SK-N-SH (cell line): ENCODE data around the gene OPCML. TPM values are rescaled to one million over a fixed set of nuclear protein-coding genes. Genes with fewer than 3 reads are reported as not detected.

Experiments
- CTCF ChIA-PET: fragments of 300-600, 350-600 bp; formaldehyde crosslinking; extraction: SDS; loops from one replicate; lab custom pipeline; 2021; lab: Yijun Ruan, JAX
- POLR2A ChIA-PET: fragments of 350-600 bp; sonication (Branson Sonifier 250); formaldehyde crosslinking; extraction: SDS; loops from one replicate; lab custom pipeline; 2020; ENCODE audit warnings: antibody characterized with exemption, inconsistent platforms; lab: Yijun Ruan, JAX
- DNase-seq: peaks from one replicate; pipeline ENCODE4 v3.0.0; 2012
- H2AFZ ChIP-seq: fragments of 200-600 bp; sonication (generic); 2 replicates; pipeline ENCODE4 v1.8.1; 2016; ENCODE audit warnings: antibody characterized with exemption, mild to moderate bottlenecking, low read depth
- H3F3A ChIP-seq: fragments of 200-600 bp; sonication (generic); replicated peaks from 2 replicates; pipeline ENCODE3; 2016; ENCODE audit warnings: antibody characterized with exemption, mild to moderate bottlenecking; ENCODE audit not compliant: insufficient read depth
- H3K27ac ChIP-seq, 2 experiments: fragments of 200-500 bp in 1 of 2; fragments of 200-600 bp in 1 of 2; sonication (Bioruptor generic) in 1 of 2; sonication (generic), shearing (Covaris generic) in 1 of 2; 2 replicates each; pipeline versions ENCODE4 v1.5.1 to v1.6.1; 2014 to 2016; ENCODE audit warnings: low read depth in 2 of 2, inconsistent platforms in 1 of 2, low read length in 1 of 2, mild to moderate bottlenecking in 1 of 2, mixed read lengths in 1 of 2
- H3K27me3 ChIP-seq: fragments of 200-600 bp; sonication (generic), shearing (Covaris generic); 2 replicates; pipeline ENCODE4 v1.6.1; 2016; ENCODE audit warnings: mixed run types; ENCODE audit not compliant: insufficient read depth
- H3K36me3 ChIP-seq, 2 experiments: fragments of 200-500 bp in 1 of 2; fragments of 200-600 bp in 1 of 2; sonication (Bioruptor generic) in 1 of 2; sonication (generic) in 1 of 2; replicated peaks in 1 of 2; 2 replicates each; pipeline versions ENCODE3 to v1.5.1; 2014 to 2016; ENCODE audit warnings: low read length in 1 of 2, mild to moderate bottlenecking in 1 of 2; ENCODE audit not compliant: insufficient read depth in 2 of 2, control insufficient read depth in 1 of 2
- H3K4me1 ChIP-seq, 2 experiments: fragments of 200-500 bp in 1 of 2; fragments of 200-600 bp in 1 of 2; sonication (Bioruptor generic) in 1 of 2; sonication (generic), shearing (Covaris generic) in 1 of 2; 2 replicates each; pipeline versions ENCODE4 v1.5.1 to v1.6.1; 2014 to 2016; ENCODE audit warnings: low read depth in 1 of 2, low read length in 1 of 2, mixed run types in 1 of 2; ENCODE audit not compliant: insufficient read depth in 2 of 2, control insufficient read depth in 1 of 2
- H3K4me2 ChIP-seq: fragments of 200-600 bp; sonication (generic), shearing (Covaris generic); 2 replicates; pipeline ENCODE4 v1.6.1; 2017; ENCODE audit warnings: mixed run types
- H3K4me3 ChIP-seq, 2 experiments: fragments of 200-500 bp in 1 of 2; fragments of 200-600 bp in 1 of 2; sonication (Bioruptor generic) in 1 of 2; sonication (generic), shearing (Covaris generic) in 1 of 2; 2 replicates each; pipeline versions ENCODE4 v1.5.1 to v1.8.1; 2014 to 2016; ENCODE audit warnings: low read depth in 2 of 2, inconsistent platforms in 1 of 2, low read length in 1 of 2, mild to moderate bottlenecking in 1 of 2, mixed read lengths in 1 of 2, moderate library complexity in 1 of 2
- H3K79me2 ChIP-seq: fragments of 200-600 bp; sonication (generic); 2 replicates; pipeline ENCODE4 v1.8.1; 2017; ENCODE audit warnings: mild to moderate bottlenecking; ENCODE audit not compliant: insufficient read depth
- H3K9ac ChIP-seq: fragments of 200-600 bp; sonication (generic); 2 replicates; pipeline ENCODE4 v1.6.1; 2017; ENCODE audit warnings: mixed run types
- H3K9me2 ChIP-seq: fragments of 200-600 bp; sonication (generic); 2 replicates; pipeline ENCODE4 v1.6.1; 2017; ENCODE audit warnings: mixed run types
- H3K9me3 ChIP-seq: fragments of 200-600 bp; sonication (generic); 2 replicates; pipeline ENCODE4 v1.6.1; 2017; ENCODE audit warnings: mixed run types, mild to moderate bottlenecking, moderate library complexity
- H4K20me1 ChIP-seq: fragments of 200-600 bp; sonication (generic); 2 replicates; pipeline ENCODE4 v1.6.1; 2017; ENCODE audit warnings: mild to moderate bottlenecking, mixed run types; ENCODE audit not compliant: insufficient read depth
- EP300 ChIP-seq, 2 experiments: IDR thresholded peaks; 2 replicates each; pipeline versions ENCODE4 v1.4.0 to v1.6.1; 2012; ENCODE audit warnings: borderline replicate concordance in 1 of 2, low read depth in 1 of 2, low read length in 1 of 2
- FOXM1 ChIP-seq: IDR thresholded peaks from 2 replicates; pipeline ENCODE4 v1.4.0; 2012; ENCODE audit warnings: low read depth, mild to moderate bottlenecking
- GABPA ChIP-seq: IDR thresholded peaks from 2 replicates; pipeline ENCODE4 v1.4.0; 2012; ENCODE audit warnings: low read depth, mild to moderate bottlenecking
- MXI1 ChIP-seq: IDR thresholded peaks from 2 replicates; pipeline ENCODE4 v1.6.1; 2012; ENCODE audit warnings: mild to moderate bottlenecking, low read depth, low read length, improper control_type of control experiment
- NFIC ChIP-seq: IDR thresholded peaks from 2 replicates; pipeline ENCODE4 v1.4.0; 2012; ENCODE audit warnings: borderline replicate concordance
- PBX3 ChIP-seq: IDR thresholded peaks from 2 replicates; pipeline ENCODE4; 2012
- POLR2AphosphoS5 ChIP-seq: IDR thresholded peaks from 2 replicates; pipeline ENCODE4 v1.6.1; 2012; ENCODE audit warnings: low read depth, low read length
- RAD21 ChIP-seq: IDR thresholded peaks from 2 replicates; pipeline ENCODE4 v1.6.1; 2012; ENCODE audit warnings: mild to moderate bottlenecking, low read length
- RCOR1 ChIP-seq: fragments of 150-350 bp; IDR thresholded peaks from 2 replicates; pipeline ENCODE4 v1.6.1; 2017; ENCODE audit warnings: antibody characterized with exemption, low read length
- REST ChIP-seq: IDR thresholded peaks from 2 replicates; pipeline ENCODE4 v1.6.1; 2012; ENCODE audit warnings: mild to moderate bottlenecking, low read depth, low read length, moderate library complexity
- RXRA ChIP-seq: IDR thresholded peaks from 2 replicates; pipeline ENCODE4 v1.4.0; 2012; ENCODE audit warnings: low read depth, mild to moderate bottlenecking, borderline replicate concordance
- SMC3 ChIP-seq: IDR thresholded peaks from 2 replicates; pipeline ENCODE4 v1.6.1; 2012; ENCODE audit warnings: low read depth, low read length, improper control_type of control experiment
- TAF1 ChIP-seq: IDR thresholded peaks from 2 replicates; pipeline ENCODE4 v1.6.1; 2012; ENCODE audit warnings: low read depth, mild to moderate bottlenecking, low read length, moderate library complexity, borderline replicate concordance
- TCF12 ChIP-seq: IDR thresholded peaks from 2 replicates; pipeline ENCODE4 v1.4.0; 2012
- TEAD4 ChIP-seq: IDR thresholded peaks from 2 replicates; pipeline ENCODE4 v1.4.0; 2012; ENCODE audit warnings: mild to moderate bottlenecking, borderline replicate concordance; ENCODE audit not compliant: insufficient read depth
- USF1 ChIP-seq: IDR thresholded peaks from 2 replicates; pipeline ENCODE4 v1.4.0; 2012; ENCODE audit warnings: low read depth, borderline replicate concordance
- USF2 ChIP-seq: fragments of 150-350 bp; IDR thresholded peaks from 2 replicates; pipeline ENCODE4 v1.6.1; 2017; ENCODE audit warnings: antibody characterized with exemption, low read length, low read depth, borderline replicate concordance
- ZBTB33 ChIP-seq: IDR thresholded peaks from 2 replicates; pipeline ENCODE4 v1.4.0; 2012; ENCODE audit warnings: low read depth, borderline replicate concordance
- WGBS: methylation state at CpG from one replicate; pipeline ENCODE4 v1.1.6; 2017; ENCODE audit warnings: low lambda C conversion rate; 5-methylcytosine and 5-hydroxymethylcytosine counted together
- polyA plus RNA-seq, 3 experiments: library from polyadenylated mRNA; depleted of rRNA; stranded (reverse); fragments of >200 nt; gene quantifications; 2 replicates each; pipeline ENCODE4 v1.2.3, GENCODE V29; 2012

Gene OPCML
- polyA plus RNA-seq, 1 of the 3 experiments (the other 2 are of a cell fraction), result not detected

- no peaks in the 10 kb centered on the region for H3K79me2 ChIP-seq
- no peak overlapping the region for H3K27ac ChIP-seq
- no peak overlapping the region for H3K4me2 ChIP-seq
- WGBS, result 17% methylated on average over 9 of the region's 9 CpGs
- ChIA-PET POLR2A (no interaction called here), CTCF (interaction anchor here (0.6 to 0.7 kb wide), 2 partner anchors 39 to 556 kb away, joined by 3 read pairs; no protein-coding TSS in a partner anchor)
- TF ChIP-seq FOXM1 (no peak), GABPA (no peak), MXI1 (no peak), TAF1 (no peak), RAD21 (no peak), NFIC (no peak), TCF12 (no peak), ZBTB33 (no peak)
- H3K36me3 ChIP-seq, result no peaks in the 10 kb centered on the region
- no peak overlapping the region for H3K4me3 ChIP-seq
- H3K9me2 ChIP-seq, result no peaks in the 10 kb centered on the region
- no peaks in the 10 kb centered on the region for H3K9me3 ChIP-seq
- no peak for DNase-seq
- H2AFZ ChIP-seq, result no peak overlapping the region
- H3K27me3 ChIP-seq, result no peaks in the 10 kb centered on the region
- no peaks in the 10 kb centered on the region for H3K4me1 ChIP-seq
- H3F3A ChIP-seq, result no peaks in the 10 kb centered on the region
- no peak overlapping the region for H3K9ac ChIP-seq
- no peaks in the 10 kb centered on the region for H4K20me1 ChIP-seq
Measured at GRCh38 chr11:133284156-133284555, 248.1 kb downstream of the OPCML start.

GRCh38 chr11:133277886-133278285 is 254.4 kb downstream of the OPCML start:
- no peak overlapping the region for H3K4me2 ChIP-seq
- H3K27ac ChIP-seq, result no peak overlapping the region
- no peaks in the 10 kb centered on the region for H3K27me3 ChIP-seq
- no peaks in the 10 kb centered on the region for H4K20me1 ChIP-seq
- 34% methylated on average over 5 of the region's 5 CpGs for WGBS
- no peak for DNase-seq
- no peaks in the 10 kb centered on the region for H3K9me3 ChIP-seq
- no peaks in the 10 kb centered on the region for H3K79me2 ChIP-seq
- no peak overlapping the region for H3K4me3 ChIP-seq
- no peaks in the 10 kb centered on the region for H3K4me1 ChIP-seq
- H3K36me3 ChIP-seq, result no peaks in the 10 kb centered on the region
- POLR2A ChIA-PET, result no interaction called here
- CTCF ChIA-PET, result no interaction called here
- no peak overlapping the region for H3K9ac ChIP-seq
- no peaks in the 10 kb centered on the region for H3K9me2 ChIP-seq
- no peak overlapping the region for H2AFZ ChIP-seq
- no peaks in the 10 kb centered on the region for H3F3A ChIP-seq
- TF ChIP-seq SMC3 (no peak), REST (no peak), EP300 (IDR thresholded peaks at IDR 0.05; ENCODE audit: borderline replicate concordance in 1 of 2, low read depth in 1 of 2, low read length in 1 of 2) (no peak), ZBTB33 (no peak), USF2 (no peak), USF1 (no peak), RCOR1 (no peak), RXRA (no peak), MXI1 (no peak), PBX3 (no peak), TEAD4 (no peak), POLR2AphosphoS5 (no peak)
